ENCODE results near the gene CDRT15. TPM values are rescaled to one million over a fixed set of nuclear protein-coding genes. Genes with fewer than 3 reads are reported as not detected.

CDRT15 gene
- total RNA-seq, 1 experiment from 2014 or later = not detected

DNA sequence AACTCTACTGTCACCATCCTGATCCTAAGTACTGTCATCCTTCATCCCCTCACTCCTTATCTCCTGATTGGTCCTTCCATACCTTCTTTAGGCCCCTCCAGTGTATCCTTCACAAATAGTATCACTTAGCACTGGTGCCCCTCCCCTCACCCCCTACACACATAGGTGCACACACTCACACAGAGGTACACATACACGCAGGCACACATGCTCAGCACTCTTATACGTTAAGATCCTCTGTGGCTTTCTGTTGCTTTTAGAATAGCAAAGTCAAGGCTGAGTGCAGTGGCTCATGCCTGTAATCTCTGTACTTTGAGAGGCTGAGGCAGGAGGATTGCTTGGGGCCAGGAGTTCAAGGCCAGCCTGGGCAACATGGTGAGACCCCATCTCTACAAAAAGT lies 32.1 kb downstream of the CDRT15 start (continued):
- TF ChIP-seq CTCF (IDR thresholded peaks at IDR 0.05) = no peak
- TF ChIP-seq PRRX2 (CRISPR knock-in tag; IDR thresholded peaks at IDR 0.05) = no peak

GRCh38 chr17:14204084-14204483 lies 32.6 kb downstream of the CDRT15 start:
- Mint-ChIP-seq H3K36me3 (peaks cover under 1% of the 10 kb centered on the region; the same call in 1 of the 2 replicates), H3K27ac (no peak overlapping the region; the same call in 1 of the 2 replicates), H3K27me3 (ENCODE audit: low read depth) (no peaks in the 10 kb centered on the region), H3K4me3 (no peak overlapping the region), H3K4me1 (peaks cover 4% of the 10 kb centered on the region; the same call in 1 of the 2 replicates), H3K9me3 (no peaks in the 10 kb centered on the region)
- TF ChIP-seq GTF2I (CRISPR knock-in tag; conservative IDR thresholded peaks at IDR 0.05) = no peak
- TF ChIP-seq RORB (CRISPR knock-in tag; IDR thresholded peaks at IDR 0.05) = no peak
- no peak for TF ChIP-seq NFYB (CRISPR knock-in tag; conservative IDR thresholded peaks at IDR 0.05; ENCODE audit: low read depth)
- TF ChIP-seq ATF6 (CRISPR knock-in tag; IDR thresholded peaks at IDR 0.05) = no peak
- TF ChIP-seq EMX1 (CRISPR knock-in tag; IDR thresholded peaks at IDR 0.05) = no peak
- no peak for TF ChIP-seq ZNF138 (CRISPR knock-in tag; conservative IDR thresholded peaks at IDR 0.05)
- TF ChIP-seq ZNF416 (CRISPR knock-in tag; IDR thresholded peaks at IDR 0.05) = no peak
- no peak for TF ChIP-seq SMAD3 (CRISPR knock-in tag; IDR thresholded peaks at IDR 0.05; ENCODE audit: borderline replicate concordance)
- TF ChIP-seq USF1 (CRISPR knock-in tag; IDR thresholded peaks at IDR 0.05) = no peak
- no peak for TF ChIP-seq ZBTB43 (CRISPR knock-in tag; IDR thresholded peaks at IDR 0.05)
- TF ChIP-seq ZBTB21 (CRISPR knock-in tag; IDR thresholded peaks at IDR 0.05; ENCODE audit: borderline replicate concordance) = no peak
- TF ChIP-seq ZNF396 (CRISPR knock-in tag; IDR thresholded peaks at IDR 0.05; ENCODE audit: borderline replicate concordance) = no peak
- ChIA-PET CTCF (interaction anchor here (0.6 to 1.1 kb wide), 9 partner anchors 14 to 681 kb away, joined by 3 to 6 read pairs (median 4); partner anchors contain the start of gene HS3ST3B1), POLR2A (no interaction called here)
- ATAC-seq (no peak), DNase-seq (ENCODE audit: low spot score) (no peak)

- H3K9me3 Mint-ChIP-seq = no peaks in the 10 kb centered on the region
- POLR2A ChIA-PET = no interaction called here
- peak; percentile 63 for ATAC-seq
Observed at GRCh38 chr17:14203388-14203787, 33.3 kb downstream of the CDRT15 start.

More at GRCh38 chr17:14203388-14203787, 33.3 kb downstream of the CDRT15 start:
- H3K27me3 Mint-ChIP-seq (ENCODE audit: low read depth) = no peaks in the 10 kb centered on the region
- CTCF ChIA-PET = interaction anchor here (0.6 to 1.1 kb wide), 9 partner anchors 15 to 681 kb away, joined by 3 to 6 read pairs (median 4); partner anchors contain the start of gene HS3ST3B1
- H3K27ac Mint-ChIP-seq = peak overlapping the region; percentile 28; the same call in 1 of the 2 replicates
- H3K36me3 Mint-ChIP-seq = no peaks in the 10 kb centered on the region; the same call in 1 of the 2 replicates
- no peak overlapping the region for H3K4me3 Mint-ChIP-seq
- DNase-seq (ENCODE audit: low spot score) = no peak
- peaks cover 8% of the 10 kb centered on the region for H3K4me1 Mint-ChIP-seq
- TF ChIP-seq ERG (CRISPR knock-in tag; IDR thresholded peaks at IDR 0.05) (no peak), TEAD4 (CRISPR knock-in tag; IDR thresholded peaks at IDR 0.05) (no peak), HMGA2 (CRISPR knock-in tag; IDR thresholded peaks at IDR 0.05) (no peak), OVOL2 (CRISPR knock-in tag; IDR thresholded peaks at IDR 0.05; ENCODE audit: borderline replicate concordance) (no peak), E2F1 (CRISPR knock-in tag; IDR thresholded peaks at IDR 0.05) (no peak), ZNF423 (CRISPR knock-in tag; IDR thresholded peaks at IDR 0.05) (no peak), SMAD4 (CRISPR knock-in tag; IDR thresholded peaks at IDR 0.05) (no peak)
- TF ChIP-seq, protein P1, sequence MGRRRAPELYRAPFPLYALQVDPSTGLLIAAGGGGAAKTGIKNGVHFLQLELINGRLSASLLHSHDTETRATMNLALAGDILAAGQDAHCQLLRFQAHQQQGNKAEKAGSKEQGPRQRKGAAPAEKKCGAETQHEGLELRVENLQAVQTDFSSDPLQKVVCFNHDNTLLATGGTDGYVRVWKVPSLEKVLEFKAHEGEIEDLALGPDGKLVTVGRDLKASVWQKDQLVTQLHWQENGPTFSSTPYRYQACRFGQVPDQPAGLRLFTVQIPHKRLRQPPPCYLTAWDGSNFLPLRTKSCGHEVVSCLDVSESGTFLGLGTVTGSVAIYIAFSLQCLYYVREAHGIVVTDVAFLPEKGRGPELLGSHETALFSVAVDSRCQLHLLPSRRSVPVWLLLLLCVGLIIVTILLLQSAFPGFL (CRISPR knock-in tag; IDR thresholded peaks at IDR 0.05; ENCODE audit: borderline replicate concordance) = no peak

Measured in WTC11 (cell line).